ENCODE measurements around the gene LYVE1.

DNA sequence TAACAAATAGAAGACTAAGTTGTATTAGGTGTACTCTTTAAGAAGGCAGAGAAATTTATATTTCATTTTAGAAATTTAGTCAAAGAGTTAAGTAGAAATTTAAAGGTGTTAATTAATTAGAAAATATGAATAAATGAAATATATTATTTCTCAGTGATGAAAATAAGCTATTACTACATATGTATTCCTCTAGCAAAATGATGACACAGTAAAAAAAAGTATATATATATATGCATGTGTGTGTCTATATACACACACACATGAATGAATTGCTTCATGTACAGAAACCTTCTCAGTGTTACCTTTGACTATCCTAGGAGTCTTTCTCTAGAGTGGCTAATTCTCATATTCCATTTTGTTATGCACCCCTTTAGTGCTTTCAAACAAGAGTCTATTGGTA, 35.1 kb downstream of the LYVE1 start:
- TF ChIP-seq POLR2AphosphoS5 (IDR thresholded peaks at IDR 0.05; ENCODE audit: low read depth, low read length) (no peak), GATA2 (CRISPR knock-in tag; IDR thresholded peaks at IDR 0.05) (no peak), EP300 (IDR thresholded peaks at IDR 0.05; ENCODE audit: borderline replicate concordance in 1 of 2, low read depth in 1 of 2, low read length in 1 of 2) (no peak), SMC3 (IDR thresholded peaks at IDR 0.05; ENCODE audit: low read depth, low read length) (no peak)
- TF ChIP-seq, protein P1, sequence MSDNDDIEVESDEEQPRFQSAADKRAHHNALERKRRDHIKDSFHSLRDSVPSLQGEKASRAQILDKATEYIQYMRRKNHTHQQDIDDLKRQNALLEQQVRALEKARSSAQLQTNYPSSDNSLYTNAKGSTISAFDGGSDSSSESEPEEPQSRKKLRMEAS (IDR thresholded peaks at IDR 0.05; ENCODE audit: low read depth) = no peak
- TF ChIP-seq, protein P2, sequence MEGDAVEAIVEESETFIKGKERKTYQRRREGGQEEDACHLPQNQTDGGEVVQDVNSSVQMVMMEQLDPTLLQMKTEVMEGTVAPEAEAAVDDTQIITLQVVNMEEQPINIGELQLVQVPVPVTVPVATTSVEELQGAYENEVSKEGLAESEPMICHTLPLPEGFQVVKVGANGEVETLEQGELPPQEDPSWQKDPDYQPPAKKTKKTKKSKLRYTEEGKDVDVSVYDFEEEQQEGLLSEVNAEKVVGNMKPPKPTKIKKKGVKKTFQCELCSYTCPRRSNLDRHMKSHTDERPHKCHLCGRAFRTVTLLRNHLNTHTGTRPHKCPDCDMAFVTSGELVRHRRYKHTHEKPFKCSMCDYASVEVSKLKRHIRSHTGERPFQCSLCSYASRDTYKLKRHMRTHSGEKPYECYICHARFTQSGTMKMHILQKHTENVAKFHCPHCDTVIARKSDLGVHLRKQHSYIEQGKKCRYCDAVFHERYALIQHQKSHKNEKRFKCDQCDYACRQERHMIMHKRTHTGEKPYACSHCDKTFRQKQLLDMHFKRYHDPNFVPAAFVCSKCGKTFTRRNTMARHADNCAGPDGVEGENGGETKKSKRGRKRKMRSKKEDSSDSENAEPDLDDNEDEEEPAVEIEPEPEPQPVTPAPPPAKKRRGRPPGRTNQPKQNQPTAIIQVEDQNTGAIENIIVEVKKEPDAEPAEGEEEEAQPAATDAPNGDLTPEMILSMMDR (IDR thresholded peaks at IDR 0.05) = no peak
